ENCODE measurements around the gene RPL31. TPM values are rescaled to one million over a fixed set of nuclear protein-coding genes. Genes with fewer than 3 reads are reported as not detected.

The RPL31 gene
- total RNA-seq, result 851 and 1,038 TPM in 2 replicates

GRCh38 chr2:101001691-101002561 lies at the start of gene RPL31:
Gene RPL31, plus strand, starts transcription at chr2:101002289. Its CDS starts 413 bp downstream, at chr2:101002702.

Other genes starting within 250 kb of the RPL31 start
- 1.1 and 19.3 TPM in 2 replicates for gene NPAS2, start 182.2 kb upstream of the RPL31 start, total RNA-seq
- gene TBC1D8, start 149.1 kb downstream of the RPL31 start, total RNA-seq, result 54.1 and 92.5 TPM in 2 replicates